ENCODE data around the gene NDUFS2.

The NDUFS2 gene

GRCh38 chr1:161196521-161197451 is 5.4 kb upstream of the NDUFS2 start:
- no peak for DNase-seq

DNA sequence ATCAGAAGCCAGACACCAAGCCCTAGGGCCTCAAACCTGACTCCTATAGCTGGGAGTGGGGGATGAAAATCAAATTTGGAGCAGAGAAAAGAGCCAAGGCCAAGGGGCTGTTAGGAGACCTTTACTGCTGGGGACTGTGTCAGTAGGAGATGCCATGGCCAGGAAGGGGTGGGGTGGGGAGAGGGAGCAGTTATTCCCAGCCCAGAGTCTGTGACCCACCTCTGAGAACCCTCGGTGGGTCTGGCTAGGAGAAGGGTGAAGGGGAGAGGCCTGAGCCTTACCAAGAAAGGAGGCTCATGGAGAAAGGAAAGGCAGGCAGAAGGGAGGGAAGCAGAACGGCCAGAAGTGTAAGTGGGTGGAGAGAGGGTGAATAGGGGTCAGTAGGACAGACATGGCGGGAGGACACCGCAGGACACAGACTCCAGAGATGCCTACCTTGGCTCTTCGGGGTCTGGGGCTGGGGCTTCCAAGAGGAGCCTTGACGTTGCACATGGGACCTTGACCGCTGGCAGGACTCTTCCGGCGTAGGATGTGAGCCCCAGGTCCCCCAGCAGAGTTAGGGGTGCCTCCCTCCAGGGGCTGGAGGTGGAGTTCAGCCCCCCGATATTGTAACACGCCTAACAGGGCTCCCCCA is 4.5 kb upstream of the NDUFS2 start:
- no peak for DNase-seq

GRCh38 chr1:161198194-161198896 is 3.8 kb upstream of the NDUFS2 start:
- DNase-seq: peak; percentile 70

DNA sequence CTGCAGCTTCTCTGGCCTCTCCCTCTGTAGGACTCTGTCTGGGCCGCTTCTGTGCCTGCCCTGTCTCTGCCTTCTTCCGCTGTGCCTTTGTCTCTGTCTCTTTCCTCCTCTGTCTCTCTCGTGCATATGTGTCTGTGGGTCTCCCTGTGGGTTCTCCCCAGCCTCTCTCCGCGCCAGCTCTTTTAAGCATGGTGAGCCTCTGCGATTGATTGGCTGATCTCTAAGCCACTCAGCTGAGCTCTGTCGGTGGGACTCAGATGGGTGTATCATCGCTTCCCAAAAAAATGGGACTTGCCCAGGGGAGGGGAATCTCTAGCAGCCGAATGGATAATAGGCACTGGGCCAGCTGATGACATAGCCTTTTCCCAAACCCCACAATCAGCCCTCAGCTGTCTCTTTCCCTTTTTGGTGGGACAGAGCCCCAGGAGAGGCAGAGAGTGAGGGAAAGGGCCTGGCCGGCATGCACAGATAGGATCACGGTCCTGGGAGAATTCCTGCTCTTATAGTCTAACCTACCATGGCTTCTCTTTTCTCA is 3.2 kb upstream of the NDUFS2 start, which contains the start of gene ADAMTS4:
Gene ADAMTS4 (minus strand): TSS at position 158 of the 535 bp plus-strand sequence. CDS start 427 bp downstream, outside the sequence.
- no peak for DNase-seq

DNA sequence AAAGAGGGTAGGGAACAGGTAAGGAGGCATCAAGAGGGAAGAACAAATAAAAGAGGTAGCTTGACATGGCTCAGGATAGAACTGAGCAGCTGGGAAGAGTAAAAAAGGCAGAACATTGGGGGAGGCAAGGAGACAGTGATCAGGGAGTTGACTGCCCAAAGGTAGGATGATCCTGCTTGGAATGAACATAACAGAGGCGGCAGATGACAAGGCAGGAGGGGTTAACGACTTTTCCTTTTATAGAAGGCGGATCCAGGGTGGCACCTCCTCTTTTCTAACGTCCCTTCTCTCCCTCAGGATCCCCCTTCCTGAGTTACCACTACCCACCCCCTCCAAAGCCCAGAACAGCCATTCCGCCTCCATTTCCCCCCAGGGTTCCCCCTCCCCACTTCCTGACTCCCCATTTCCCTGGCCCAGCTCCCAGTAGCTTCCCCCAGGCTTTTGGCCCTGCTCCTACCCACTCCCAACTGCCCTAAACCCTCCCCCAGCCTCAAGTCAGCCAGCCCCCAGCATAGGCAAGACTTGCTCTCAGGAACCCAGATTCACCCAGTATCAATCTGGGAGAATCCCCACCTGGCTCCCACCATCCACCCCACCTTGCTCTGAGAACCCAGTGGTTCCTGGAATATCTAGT is 2.5 kb upstream of the NDUFS2 start:
- no peak for DNase-seq

DNA sequence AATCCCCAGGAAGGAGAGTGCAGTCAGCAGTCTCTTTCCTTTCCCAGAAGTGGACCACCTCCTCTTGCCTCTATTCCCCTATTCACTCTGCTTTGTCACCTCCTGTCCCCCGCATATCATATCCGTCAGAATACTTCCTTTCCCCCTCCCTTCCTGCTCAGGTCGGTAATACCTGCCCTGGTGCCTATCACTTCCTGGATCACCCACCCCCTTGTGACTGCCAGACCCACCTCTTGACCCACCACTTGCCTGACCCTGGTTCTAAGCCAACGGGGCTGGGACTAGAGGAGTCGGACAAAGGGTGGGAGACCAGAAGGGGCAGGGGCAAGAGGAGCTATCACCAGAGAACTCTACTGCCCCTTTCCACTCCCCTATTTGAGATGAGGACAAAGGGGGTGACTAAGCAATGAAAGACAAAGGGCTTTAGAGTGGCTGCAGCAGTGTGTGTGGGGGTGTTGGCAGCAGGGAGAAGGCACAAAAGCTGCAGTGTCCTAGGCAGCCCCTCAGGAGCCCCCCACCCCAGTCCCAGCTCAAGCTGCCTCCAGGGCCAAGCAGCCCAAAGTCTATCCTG is 1.7 kb upstream of the NDUFS2 start:
- no peak for DNase-seq

DNA sequence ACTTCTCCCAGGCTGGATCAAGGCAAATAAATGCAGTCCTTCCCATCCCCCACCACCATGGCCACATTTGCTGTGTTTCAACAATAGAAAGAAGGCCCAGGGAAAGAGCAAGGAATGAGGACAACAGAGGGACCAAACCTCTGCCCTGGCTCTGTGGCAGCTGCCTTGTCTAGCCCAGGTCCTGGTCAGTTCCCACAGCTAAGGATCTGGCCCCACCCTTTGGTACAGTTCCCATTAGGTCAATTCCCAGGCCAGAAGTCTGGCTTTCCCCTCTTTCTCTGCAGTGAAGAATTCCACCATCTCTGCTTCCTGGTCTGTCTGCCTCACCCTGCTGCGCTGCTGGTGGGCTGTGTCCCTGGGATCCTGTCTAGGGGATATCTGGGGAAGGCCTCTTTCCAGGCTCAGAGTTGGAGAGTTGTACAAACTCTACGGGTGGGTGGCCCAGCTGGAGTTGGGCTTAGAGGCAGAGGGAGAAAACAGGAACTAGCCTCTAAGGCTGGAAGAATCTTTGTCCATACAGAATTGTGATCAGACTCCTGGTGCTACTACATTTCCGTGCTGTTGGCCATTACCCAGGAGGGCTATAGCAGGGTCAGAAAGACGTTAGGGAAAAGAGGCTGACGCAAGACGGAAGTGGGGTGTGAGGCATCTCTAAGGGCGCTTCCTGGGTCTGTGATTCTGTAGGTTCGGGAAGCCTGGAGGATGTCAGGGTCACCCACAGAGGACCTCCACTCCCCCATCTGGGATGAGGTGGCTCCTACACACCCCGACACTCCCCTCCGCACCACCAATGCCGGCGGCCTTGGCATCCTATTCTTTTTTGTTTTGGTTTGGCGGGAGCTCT is 953 bp upstream of the NDUFS2 start:
- DNase-seq: no peak

GRCh38 chr1:161206411-161207140 is 4.4 kb downstream of the NDUFS2 start:
- no peak for DNase-seq

GRCh38 chr1:161207173-161207572 is 5.0 kb downstream of the NDUFS2 start:
- DNase-seq: no peak

- peak; percentile 56 for DNase-seq
Measured at GRCh38 chr1:161209790-161210409, 7.7 kb downstream of the NDUFS2 start.

GRCh38 chr1:161214369-161214768 is 12.2 kb downstream of the NDUFS2 start:
- no peak for DNase-seq

DNA sequence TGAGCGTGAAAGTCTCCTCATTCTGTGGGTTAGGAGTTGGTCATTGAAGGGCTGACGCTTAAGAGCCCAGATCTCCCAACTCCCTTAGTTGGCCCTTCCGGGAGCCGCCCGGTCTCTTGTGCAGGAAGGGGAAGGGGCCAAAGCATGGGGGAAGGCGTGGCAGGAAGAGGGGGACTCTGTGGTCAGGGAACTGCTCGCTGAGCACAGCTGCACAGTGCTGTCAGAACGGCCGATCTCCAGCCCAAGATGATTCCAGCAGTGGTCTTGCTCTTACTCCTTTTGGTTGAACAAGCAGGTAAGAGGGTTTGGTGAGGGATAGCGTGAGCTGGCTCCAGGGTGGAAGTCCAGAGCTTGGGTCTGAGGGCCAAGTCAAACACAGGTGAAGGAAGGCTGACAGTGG is 12.9 kb downstream of the NDUFS2 start, which contains the start of gene FCER1G:
Gene FCER1G (plus strand): TSS at position 220 of the 400 bp plus-strand sequence. CDS start 27 bp downstream, at position 247.
- DNase-seq: no peak

- peak; percentile 46 for DNase-seq
Measured at GRCh38 chr1:161216945-161217712, 15.0 kb downstream of the NDUFS2 start.

GRCh38 chr1:161217831-161218230 is 15.7 kb downstream of the NDUFS2 start:
- DNase-seq: no peak

DNA sequence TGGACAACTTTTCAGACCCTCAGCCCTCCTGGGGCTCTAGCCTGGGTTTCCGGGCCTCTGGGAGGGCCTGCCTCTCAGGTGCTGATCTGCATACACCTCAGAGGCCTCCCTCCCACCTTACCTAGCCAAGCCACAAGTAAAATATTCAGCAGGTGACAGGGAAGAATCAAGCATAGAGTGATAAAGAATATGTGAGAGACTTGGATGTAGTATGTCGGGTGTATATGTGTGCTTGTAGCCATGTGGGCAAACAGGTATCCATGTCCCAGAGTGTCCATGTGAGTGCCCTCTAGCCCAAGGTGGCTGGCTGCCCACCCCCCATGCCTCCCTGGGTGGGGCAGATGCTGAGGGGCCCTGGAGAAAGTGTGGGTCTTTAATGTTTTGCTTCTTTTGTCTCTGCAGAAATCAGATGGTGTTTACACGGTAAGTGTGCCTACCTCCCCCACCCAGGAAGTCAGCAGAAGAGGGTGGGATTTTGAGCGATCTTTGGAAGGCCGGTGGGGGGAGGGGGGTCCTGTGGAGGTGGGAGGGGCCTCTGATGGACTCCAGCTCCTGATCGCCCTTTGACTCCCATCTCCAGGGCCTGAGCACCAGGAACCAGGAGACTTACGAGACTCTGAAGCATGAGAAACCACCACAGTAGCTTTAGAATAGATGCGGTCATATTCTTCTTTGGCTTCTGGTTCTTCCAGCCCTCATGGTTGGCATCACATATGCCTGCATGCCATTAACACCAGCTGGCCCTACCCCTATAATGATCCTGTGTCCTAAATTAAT is 16.3 kb downstream of the NDUFS2 start:
- no peak for DNase-seq

- no peak for DNase-seq
Measured at GRCh38 chr1:161219078-161219892, 17.1 kb downstream of the NDUFS2 start.

- no peak for DNase-seq
Measured at GRCh38 chr1:161220002-161220401, 17.8 kb downstream of the NDUFS2 start.

Data from DMS79 treated with DMSO at 0.1 percent for 48 hours (cell line).